ELF-1 (cell line): ENCODE data around the gene ZBTB20.

Experiments used
- DNase-seq: peaks from one replicate; pipeline ENCODE4 v3.0.0-alpha.2; 2016; ENCODE audit warnings: low read depth, low spot score

ZBTB20 gene

DNA sequence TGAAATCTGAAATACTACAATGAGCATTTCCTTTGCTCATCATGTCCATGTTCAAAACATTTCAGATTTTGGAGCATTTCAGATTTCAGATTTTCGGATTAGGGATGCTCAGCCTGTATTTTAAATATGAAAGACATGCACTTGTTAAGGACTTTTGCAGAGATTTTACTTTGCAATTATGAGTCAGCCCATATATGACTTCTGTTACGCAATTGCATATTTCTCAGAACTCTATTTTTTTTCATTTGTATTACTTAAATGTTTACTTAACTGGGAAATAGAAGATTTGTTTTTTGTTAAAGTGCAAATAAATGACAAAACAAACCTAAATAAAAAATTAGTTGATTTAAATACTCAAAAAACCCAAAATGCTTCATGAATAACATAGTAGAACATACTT, 376.2 kb downstream of the ZBTB20 start:
- no peak for DNase-seq

DNA sequence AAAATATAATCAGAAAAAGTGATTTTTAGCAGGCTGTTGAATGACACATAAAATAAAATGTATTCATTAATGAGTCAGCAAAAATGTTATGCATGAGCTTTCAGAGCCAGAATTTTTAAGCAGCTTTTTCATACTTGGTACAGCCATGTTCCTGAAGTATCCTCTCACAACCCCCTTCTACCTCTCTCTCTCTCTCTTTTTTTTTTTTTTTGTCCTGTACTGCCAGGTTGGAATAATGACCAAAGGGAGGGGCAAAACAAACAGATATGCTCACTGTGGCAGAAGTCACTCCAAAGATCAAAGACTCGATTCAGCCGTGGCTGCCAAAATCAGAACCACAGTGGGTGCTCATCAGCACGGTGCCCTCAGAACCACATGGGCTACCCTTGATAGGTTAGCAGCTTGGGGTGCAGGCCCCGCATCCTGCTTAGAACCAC, 383.0 kb downstream of the ZBTB20 start:
- DNase-seq: no peak

DNA sequence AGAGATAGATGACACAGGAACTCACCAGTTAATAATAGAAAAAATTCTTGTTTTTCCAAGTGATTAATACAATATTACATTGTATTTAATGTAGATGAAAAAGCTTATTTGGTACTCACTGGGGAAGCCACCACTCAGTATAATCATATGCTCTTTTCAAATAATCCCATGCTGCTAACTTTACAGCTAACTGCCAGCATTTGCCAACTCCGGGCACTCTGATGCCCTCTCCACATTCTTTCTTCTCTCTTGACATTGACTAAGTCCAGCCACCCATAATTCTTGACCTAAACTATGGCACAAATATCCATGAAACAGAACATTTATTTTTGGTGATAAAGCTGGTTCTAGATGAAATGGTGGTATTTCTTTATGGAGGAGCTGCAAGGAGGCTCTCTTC, 384.9 kb downstream of the ZBTB20 start:
- no peak for DNase-seq

DNA sequence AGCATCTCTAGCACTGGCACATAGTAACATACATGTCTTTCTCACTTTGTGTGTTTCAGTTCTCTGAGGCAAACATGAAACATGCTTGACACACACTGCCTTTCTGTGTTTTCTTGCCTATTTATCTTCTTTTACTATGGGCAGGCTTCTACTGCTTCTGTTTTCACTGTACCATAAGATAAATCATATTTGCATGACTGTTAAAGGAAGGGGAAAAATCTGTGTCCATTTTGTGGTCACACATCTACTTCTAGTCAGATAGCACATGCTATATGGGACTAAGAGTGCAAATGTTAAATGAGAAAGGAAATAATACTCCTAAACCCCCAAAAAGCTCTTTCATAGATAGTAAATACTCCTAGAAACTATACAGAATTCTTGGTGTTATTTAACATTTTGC, 386.4 kb downstream of the ZBTB20 start:
- DNase-seq: no peak

DNA sequence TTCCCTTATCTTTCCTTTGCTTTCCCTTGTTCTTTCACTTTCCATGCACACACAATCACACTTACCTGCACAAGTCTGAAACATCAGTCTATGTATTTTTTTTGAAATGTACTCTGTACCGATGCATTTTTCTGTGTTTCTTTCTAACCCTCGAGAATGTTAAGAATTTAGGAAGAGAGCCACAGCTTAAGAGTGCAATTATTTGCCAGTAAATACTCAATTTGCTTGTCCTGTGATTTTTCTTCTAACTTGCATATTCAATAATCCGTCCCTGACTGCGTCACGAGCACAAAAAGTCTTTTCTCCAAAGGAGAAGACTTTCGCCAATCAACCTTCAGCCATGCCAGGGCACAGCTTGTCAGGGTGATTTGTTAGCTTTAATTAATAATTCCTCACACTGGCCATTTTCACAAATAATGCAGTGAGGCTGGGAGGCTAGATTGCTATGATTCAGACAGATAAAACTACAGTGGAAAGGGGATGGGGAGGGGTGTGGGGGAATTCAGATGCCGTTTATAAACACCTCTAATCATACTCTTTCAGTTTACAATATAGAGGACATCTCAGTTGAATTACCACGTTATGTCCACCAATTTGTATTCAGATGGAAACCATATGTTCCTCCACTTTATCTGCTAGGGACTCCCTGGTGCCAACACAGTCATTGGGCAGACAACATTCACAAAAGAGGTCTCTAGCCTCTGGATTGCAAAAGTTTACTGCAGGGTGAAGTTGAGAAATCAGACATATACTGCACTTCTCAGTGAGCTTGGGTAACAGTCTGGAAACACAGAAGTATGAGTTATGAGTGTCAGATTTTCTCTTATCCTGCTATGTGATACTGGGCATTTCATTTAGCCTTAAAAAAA, 388.0 kb downstream of the ZBTB20 start:
- no peak for DNase-seq

DNA sequence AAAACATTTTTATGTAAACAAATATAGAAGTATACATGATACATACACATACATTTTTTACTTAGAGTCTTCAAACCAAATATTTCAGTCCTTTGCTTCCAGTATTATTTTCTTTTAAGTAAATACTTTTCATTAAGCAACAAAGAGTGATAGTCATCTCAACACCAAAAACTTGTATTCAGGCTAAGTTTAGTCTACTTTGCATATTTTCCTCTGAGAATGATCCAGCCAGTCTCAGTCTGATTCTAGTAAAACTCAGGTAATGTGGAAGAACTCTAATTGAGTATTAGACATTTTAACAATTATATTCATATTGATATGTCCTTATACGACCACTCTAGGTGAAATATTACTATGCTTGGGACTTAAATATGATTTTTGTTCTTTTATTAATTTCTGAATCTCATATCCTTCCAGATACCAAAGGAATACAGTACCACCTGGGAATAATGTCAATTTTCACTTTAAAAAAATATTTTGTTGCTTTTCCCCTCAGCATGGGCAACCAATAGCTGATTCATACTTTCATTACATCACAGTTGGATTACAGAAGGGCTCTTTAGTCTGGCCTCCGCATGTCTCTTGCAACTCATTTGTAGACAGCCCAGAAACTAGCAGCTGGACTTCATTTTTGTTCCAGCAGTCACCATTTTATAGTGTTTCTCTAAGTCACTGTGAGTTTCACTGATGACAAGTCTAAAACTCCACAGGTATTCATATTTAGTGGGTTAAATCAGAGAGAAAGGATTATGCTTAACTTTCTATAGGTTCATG, 390.4 kb downstream of the ZBTB20 start:
- DNase-seq: no peak

DNA sequence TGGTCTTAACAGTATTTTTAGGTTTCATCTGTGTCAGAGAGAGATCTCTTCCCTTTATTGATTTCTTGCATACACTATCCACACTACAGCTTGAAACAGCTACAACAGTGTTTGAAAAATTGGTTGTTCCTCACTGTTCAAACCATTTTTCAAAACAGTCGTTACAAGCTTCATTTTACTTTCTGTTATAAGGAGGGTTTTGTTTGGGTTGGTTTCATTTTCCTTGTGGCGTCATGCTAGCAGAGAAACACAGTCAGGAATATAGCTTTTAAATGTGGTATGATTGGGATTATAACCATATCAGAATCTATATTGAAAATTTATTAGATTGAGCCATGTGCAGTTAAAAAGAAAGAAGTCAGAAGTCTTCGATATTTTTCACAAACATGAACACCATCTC, 400.6 kb downstream of the ZBTB20 start:
- DNase-seq: no peak

DNA sequence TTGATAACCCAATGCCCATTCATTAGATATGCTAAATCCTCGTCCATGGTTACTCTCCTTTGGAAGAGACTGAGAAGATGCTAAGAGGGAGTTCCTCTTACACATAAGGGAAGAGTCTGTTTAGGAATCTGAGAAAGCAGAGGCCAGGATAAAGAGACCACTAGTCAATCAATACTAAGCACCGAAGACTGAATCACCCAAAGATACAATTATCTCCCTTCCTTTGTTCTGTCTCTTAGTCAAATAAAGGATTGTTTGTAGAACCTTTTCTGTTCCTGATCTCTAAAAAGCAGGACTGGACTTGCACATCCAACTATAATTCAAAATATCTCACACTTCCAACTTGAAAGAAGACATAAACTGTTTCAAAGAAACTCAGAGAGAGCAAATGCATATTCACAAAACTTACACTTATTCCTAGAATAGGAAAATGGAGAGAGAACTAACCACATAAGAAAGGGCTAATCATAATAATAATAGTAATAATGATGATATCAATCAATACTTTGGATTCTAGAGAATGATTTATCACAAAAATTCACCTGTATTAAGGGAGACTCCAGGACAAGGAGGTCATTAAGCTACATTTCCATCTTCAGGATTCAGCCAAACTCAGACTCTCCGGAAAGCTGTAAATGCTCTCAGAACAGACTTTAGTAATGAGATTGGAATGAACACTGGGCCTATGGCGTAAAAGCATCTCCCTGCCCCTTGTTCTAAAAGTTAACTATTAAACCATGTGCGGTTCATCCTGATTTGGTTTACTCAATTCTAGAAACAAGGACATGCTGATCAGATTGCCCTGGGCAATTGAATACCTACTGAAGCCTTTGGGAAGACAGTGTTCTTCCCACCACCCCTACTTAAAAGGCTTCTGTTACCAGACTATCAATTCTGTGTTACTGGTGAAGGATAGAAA, 401.5 kb downstream of the ZBTB20 start:
- no peak for DNase-seq

DNA sequence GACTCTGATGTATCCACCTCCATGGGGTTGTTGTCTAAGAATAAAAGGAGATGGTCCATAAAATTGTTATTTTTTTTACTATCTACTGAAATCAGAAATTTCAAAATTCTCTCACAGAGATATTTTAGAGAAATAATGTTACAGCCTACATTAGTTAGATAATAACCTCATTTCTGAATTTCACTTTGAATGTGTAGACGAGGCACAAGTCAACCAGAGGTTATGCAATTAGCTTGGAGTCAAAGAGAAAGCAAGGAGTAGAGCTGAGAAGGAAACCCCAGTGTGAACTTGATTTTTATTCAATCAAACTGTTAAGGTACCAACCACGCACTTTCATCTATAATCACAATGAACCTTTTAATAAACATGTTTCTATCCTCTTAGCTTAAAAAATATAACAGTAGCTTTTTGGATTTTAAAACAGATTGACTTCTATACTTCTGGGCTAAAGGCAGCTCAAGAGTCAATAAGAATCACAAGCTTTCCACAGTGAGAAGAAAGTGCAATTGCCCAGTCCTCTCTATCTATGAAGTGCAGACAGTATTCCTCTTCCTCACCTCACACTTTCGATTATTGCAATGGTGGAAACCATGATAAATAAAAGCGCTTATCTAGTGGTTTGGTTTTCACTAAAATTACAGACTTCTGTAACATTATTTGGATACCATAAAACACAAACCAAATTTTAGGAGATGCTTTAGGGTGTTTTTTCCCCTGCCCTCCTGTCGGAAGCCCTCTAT, 403.2 kb downstream of the ZBTB20 start:
- DNase-seq: no peak

DNA sequence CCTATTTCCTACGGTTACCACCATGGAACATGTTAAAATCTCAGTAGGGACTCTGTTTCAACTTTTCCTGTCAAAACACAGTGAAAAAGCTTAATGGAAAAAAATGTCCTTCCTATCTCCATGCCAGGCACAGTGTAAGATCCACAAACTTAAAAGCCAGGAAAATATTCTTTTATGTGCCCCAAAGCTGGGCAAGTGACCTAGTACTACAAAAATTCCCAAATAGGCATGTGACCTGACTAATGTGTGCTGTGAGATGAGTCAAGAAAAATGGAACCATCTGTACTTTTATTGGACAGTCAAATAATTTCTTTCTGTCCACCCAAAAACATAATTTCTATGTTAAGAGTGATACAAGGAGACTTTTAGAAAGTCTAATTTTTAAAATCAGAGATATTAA, 406.0 kb downstream of the ZBTB20 start:
- no peak for DNase-seq

DNA sequence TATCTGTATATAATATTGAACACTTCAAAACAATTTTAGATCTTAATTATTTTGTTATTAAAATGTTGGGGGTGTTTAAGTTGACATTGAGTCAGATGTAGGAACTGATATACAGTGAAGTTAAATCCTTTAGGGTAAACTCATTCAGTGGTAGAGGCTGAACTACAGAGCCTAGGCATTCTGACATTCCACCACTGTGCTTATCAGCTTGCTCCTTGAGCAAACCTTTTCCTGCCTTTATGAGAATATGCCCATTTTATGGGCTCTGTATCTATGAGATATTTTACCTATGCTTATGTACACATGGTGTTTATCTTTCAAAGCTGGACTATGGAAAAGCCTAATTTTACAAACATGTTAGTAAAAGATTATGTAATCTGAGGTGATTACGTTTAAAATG, 407.5 kb downstream of the ZBTB20 start:
- no peak for DNase-seq

DNA sequence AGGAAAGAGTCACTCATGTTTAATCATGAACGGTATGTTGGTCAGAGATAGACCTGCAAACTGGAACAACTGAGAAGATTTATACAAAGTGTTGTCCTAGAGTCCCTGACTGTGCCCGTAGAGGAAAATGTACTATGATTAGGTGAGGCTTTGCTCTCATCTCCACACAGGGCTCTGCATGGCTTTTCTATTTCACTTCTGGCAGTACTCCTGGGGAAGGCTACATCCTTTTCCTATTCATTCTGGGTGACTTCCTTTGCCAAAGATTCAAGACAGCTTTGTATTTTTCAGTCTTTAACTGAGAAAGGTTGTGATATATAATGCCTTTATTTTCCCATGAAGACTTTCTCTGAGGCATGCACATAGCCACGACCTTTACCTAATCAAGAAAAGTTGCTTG, 414.7 kb downstream of the ZBTB20 start:
- DNase-seq: no peak

DNA sequence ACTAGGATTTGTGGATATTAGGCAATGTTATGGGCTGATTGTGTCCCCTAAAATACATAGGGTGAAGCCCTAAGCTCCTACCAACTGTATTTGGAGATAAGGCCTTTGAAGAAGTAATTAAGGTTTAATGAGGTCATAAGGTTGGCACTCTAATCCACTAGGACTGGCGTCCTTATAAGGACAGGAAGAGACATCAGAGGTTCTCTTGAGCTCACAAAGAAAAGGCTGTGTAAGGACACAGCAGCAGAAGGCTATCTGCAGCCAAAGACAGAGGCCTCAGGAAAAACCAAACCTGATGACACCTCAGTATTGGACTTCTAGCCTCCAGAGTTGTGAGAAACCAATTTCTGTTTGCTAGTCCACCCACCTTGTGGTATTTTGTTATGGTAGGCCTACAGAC, 416.7 kb downstream of the ZBTB20 start:
- DNase-seq: no peak

DNA sequence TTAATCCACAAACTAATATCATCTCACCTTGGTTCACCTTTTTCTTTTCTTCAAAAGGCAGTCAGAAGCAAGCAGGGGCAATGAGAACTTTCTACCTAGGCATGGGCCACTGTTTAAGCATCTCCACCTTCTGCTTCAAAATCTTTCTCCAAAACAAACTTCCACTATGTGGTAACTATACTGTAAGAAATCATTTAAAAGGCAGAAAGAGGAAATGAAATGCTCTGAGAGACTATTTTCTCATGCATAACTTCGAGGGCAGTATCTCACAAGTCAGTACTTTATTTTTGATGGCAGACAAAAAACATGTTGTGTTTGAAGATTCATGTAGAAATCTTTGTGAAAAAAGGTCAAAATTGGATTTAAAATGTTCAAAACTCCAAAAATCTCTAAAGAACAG, 419.7 kb downstream of the ZBTB20 start:
- DNase-seq: no peak

DNA sequence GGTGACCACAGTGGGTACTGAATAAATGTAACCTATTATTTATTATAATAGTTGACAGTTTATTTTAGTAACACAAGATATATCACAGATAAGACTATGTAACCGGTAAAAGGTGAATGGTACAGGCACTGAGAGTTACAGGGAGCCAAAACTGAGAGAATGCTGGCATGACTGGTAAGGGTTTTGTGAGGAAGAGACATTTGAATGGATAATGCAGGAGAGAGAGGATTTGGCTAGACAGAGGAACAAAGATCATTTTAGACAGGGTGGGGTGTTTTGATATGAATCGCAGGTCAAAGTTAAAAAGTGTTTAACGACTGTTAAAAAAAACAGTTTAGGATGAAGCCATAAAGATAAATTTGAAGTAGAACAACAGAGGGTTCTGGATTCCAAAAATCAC, 421.1 kb downstream of the ZBTB20 start:
- DNase-seq: no peak

DNA sequence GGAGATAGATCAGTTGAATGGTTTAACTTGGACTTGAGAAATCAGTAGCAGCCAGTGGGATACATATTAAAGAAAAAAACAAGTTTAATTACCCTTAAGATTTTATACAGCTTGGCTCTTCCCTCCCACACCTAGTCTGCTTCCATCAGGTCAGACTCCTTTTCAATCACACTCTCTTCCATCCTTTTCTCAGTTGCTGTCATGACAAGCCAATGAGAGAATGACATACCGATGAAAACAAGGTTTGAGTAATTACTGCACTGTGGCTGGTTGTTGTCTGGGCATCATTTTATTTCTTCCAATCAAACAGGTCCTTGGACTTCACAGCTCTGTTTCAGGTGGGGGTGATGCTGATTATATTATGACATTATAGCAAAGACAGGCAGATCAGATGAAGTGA, 424.6 kb downstream of the ZBTB20 start:
- no peak for DNase-seq

DNA sequence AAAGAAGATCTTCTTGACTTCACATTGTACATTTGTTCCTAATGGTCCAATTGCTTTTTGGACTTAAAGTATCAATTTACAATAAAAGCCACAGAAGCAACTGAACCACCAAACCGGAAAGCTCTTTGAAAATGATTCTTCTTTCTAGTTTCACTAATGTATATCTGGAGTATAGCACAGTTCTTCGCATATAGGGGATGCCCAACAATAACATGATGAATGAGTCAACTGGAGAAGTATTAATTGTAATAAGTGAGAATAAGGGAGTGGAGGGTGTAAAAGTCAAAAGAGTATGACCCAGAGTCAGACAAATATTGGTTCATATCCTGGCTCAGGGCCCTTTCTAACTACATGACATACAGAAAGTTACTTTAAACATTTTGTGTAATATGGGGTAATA, 425.2 kb downstream of the ZBTB20 start:
- no peak for DNase-seq

DNA sequence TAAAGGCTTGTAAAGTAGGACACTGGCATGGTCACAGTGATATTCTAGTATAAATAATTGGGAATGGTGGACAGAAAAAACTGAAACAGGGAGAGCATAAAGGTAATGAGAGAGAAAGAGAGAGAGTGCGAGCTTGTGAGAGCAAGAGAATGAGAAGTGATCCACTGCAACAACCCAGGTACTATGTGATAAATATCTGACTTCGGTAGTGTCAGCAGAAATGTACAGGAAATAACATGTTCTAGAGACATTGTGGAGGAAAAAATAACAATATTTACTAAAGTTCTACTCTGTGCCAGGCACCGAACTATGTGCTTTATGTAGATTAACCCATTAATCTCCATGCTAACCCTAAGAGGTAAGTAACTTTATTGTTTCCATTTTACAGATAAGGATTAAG, 425.9 kb downstream of the ZBTB20 start:
- no peak for DNase-seq

DNA sequence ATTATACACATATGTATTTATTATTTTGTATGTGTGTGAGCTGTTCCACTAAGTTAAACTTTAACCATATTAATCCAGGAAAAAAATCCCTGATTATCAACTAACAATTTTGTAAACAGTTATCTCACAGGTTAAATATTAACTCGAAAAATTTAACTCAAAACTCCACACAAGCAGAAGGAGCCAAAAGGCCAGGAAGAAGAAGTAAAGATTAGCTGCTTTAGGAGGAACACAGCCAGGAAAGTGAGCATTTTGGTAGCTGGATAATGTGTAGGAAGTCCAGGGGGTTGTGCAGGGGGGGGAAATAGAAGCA, 428.2 kb downstream of the ZBTB20 start:
- no peak for DNase-seq

DNA sequence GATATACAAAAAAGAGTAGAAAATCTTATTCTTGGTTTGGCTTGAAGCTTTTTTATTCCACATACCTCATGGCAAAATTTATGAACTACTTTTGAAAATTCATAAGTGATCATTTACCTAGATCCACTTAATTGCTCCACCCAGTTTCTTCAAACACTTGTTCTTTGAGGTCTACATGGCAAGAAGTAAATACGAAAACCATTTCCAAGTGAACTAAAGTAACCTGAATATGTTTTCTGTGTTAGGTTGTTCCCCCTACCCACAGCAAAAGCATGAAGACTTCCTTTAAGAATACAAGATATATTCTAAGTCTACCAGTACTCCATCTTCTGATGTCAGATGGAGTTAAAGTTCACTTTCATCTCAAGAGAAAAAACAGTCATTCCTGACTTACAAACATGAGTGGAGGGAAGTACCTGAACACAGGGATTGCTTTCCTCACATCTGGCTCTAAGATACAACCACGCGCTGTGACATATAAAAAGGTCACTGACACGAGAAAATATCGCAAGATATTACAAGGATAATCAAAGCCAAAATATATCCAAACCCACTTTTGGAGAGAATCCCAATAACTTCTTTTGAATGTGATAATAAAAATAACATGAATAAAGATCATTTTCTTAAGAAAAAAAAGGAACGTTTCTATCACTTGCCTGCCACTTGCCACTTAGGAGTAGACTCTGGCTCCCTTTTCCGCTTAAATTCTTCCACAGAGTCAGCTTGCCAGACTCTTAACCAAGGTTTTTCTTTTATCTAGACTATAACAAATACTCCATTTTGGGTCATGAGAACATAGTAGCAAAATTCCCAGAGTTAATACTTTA, 428.8 kb downstream of the ZBTB20 start:
- no peak for DNase-seq

DNA sequence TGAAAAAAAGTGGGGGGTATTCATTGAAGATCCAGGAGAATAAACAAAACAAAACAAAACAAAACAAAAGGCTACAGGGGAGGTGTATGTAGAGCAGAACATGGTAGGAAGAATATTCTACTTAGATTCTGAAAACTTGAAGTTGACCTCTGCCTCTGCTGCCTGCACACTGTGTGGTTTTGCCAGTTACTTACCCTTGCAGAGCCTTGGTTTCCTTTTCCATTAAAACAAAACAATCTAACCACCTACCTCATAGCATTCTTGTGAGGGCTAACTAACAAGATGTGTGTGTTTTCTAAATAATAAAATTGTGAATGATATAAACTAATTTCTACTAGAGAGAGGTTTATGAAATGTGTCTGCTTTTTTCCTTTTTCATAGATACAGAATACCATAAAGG, 430.2 kb downstream of the ZBTB20 start:
- DNase-seq: no peak
